Measurements from ENCODE around the gene THOC3.
"Not testable (repeated sequence)": the region's sequence is repeated elsewhere in the genome, so short reads cannot be mapped to it uniquely, and the experiment has no call there.

GRCh38 chr5:175915066-175916037 is 52.8 kb downstream of the THOC3 start:
- not testable (repeated sequence) for TF ChIP-seq HMGXB4 (CRISPR knock-in tag; IDR thresholded peaks at IDR 0.05); SP1 (CRISPR knock-in tag; conservative IDR thresholded peaks at IDR 0.05); IRF2 (CRISPR knock-in tag; IDR thresholded peaks at IDR 0.05; ENCODE audit: borderline replicate concordance, low read depth); CTCF (IDR thresholded peaks at IDR 0.05); OVOL2 (CRISPR knock-in tag; IDR thresholded peaks at IDR 0.05; ENCODE audit: borderline replicate concordance); ESRRA (CRISPR knock-in tag; IDR thresholded peaks at IDR 0.05; ENCODE audit: borderline replicate concordance)

All from WTC11 (cell line).